GM19238 (cell line): ENCODE results near the gene ZER1.

ENCODE experiments used
- DNase-seq: peaks from one replicate; pipeline ENCODE4 v3.0.0; 2011; ENCODE audit warnings: low spot score; ENCODE audit not compliant: insufficient read length

Gene ZER1

GRCh38 chr9:128735373-128735772, 36.4 kb downstream of the ZER1 start:
- DNase-seq: no peak

- DNase-seq: no peak
These were observed 38.5 kb downstream of the ZER1 start for GRCh38 chr9:128733256-128733655.

DNA sequence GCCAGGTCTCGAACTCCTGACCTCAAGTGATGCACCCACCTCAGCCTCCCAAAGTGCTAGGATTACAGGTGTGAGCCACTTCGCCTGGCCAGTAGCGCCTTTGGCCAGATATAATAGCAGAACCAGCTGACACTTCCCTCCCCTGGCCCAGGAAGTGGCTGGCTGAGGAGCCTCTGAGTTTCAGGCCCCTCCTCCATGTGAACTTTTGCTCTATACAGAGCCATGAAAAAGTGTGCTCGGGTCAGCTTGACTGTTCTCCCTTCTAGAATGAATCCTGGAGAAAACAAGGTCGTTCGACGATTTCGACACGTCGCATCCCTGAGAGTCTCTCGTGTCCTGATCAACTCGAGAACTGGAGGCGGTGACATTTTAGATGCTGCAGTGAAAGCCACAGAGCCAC, 39.2 kb downstream of the ZER1 start:
- DNase-seq: no peak

DNA sequence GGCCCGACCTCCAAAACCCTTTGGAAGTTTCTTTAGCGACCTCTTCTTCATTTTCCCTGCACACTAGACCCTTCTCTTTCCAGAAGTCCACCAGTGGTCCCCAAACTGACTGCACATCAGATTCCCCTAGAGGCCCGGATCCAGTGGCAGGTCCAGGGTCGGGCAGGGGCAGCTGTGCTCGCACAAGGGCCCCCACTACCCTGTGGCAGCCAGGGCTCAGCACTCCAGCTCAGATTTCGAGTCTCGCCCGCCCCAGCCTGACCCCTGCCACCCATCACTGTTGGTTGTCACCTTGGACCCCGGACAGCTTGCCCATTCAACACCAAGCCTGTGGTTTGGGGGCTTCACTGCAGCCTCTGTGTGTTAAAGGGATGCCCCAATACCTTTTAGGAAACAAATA, 40.0 kb downstream of the ZER1 start:
- DNase-seq: no peak

DNA sequence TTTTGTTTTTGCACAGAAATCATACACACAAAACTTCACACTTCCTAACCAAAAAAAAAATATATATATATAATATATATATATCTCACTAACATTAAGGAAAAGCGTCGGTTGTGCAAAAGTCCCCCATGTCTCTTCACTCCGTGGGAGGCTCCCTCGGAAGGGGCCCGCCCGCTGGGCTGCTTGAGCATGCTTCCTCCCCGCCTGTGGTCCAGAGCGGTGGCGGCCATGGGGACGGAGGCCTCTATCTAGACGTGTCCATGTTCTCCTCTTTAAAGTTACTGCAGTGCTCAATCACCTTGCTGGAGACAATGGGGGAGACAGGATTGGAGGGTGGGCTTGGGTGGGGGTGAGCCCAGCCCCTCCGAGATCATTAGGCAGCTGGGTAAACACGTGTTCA, 40.6 kb downstream of the ZER1 start:
- DNase-seq: no peak

DNA sequence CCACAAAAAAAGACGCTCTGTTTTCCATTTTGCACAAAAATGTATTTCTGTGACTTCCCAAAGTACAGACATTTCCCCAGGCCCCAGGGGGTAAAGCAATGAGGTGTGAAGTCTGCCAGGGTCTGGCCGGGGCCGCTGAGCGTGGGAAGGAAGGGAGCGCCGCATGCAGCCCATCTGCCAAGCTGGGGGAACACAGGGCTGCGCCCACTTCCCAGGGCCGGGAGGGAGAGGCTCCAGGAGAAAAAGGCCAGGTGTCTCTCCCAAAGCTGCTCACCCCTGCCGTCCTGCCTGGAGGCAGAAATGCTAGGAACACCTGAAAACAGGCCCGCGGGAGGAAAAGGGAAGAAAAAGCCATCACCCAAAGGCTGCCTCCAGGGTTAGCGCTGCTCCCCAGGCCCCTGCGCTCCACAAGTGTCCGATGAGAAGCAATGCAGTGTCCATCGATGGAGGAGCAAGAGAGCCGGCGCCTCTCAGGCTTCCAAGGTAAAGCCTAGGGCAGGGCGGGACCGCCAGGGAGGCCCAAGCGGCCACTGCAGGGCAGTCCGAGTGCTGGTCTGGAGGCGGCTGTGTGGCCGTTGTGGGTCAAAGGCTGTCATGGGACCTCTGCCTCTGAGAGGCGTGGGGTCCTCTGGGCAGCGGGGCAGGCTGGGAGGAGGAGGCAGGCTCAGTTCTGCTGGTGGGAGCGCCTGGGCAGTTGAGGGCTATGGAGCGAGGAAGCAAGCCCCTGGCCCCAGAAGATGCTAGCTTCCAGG, 41.8 kb downstream of the ZER1 start:
- no peak for DNase-seq

- DNase-seq: no peak
These were observed 42.4 kb downstream of the ZER1 start for GRCh38 chr9:128729302-128729701.

GRCh38 chr9:128728298-128728697, 43.4 kb downstream of the ZER1 start:
- no peak for DNase-seq

DNA sequence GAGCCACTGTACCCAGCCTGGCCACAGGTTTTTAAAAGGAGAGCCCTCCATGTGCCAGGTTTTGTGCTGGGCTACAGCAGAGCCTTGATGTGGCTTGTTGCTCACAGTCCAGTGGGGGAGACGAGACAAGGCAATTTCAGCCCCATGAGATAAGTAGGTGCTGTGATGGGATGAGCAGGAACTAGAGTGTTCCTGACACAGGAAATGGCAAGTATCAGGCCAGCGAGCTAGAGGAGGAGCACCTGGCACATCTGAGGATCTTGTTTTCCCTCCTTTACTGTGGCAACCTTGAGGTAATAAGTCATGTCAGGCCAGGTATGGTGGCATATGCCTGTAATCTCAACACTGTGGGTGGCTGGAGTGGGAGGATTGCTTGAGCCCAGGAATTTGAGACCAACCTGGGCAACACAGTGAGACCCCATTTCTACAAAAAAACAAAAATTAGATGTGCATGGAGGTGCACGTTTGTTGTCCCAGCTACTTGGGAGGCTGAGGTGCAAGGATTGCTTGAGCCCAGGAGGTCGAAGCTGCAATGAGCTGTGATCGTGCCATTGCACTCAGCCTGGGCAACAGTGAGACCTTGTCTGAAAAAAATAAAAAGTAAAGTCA, 44.0 kb downstream of the ZER1 start:
- no peak for DNase-seq

DNA sequence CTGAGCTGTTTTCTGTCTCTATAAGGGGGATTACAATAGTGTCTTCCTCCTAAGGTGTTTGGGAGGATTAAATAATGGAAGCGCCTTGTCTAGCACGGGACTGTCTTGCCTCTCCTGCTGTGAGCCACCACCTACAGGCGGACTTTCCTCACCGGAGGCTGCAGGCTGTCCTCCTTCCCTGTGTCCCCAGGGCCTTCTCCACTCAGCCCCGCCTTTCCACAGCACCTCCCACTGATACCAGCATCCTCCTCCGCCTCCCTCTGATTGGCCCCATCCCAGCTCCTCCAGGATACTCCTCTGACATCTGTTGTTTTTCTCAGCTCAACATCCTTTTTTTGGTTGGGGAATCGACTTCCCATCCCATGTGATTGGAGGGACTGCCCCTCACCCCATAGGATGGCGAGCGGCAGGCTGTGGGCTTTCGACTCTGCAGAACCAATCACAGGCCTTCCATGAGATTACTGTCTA, 46.9 kb downstream of the ZER1 start:
- peak; percentile 62 for DNase-seq

DNA sequence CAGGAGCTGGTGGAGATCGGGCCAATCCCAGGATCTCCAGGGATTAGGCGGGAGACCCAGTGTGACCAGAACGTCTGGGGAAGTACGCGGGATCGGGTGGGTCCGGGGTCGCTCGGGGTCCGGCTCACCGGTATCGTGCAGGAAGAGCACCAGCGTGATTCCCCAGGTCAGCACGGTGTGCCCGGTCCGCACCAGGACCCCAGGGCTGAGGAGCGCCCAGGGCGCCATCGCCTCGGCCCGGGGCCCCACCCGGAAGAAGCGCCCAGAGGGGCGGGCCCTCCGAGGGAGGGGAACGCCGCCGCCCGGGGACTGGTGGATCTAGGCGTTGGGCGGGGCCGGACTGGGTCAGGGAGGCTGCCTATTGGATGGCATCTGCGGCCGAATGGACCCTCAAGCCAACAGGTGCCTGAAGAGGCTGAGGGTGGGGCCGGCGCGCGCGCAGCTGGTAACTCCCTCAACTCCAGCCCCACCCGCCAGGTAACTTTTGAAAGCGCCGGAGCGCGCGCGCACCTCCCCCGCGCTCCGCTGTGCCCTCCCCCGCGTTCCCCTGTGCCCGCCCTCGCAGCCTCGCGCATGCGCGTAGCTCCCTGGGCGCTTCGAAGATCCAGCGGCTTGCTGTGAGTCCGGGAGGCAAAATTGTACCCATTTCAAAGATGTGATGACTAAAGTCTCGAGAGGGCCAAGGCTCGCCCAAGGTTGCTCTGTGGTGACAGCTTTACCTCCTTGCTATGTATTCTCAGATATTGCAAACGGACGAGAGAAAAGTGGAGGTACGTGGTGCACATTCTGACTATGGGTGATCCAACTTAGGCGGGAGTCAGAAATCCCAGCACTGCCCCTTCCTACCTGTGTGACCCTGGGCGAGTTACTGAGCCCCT, 47.6 kb downstream of the ZER1 start, which contains the start of gene ZDHHC12:
Gene ZDHHC12 (minus strand): TSS at position 262 of the 878 bp plus-strand sequence. CDS start 34 bp downstream, at position 228.
- DNase-seq: peak; percentile 100

DNA sequence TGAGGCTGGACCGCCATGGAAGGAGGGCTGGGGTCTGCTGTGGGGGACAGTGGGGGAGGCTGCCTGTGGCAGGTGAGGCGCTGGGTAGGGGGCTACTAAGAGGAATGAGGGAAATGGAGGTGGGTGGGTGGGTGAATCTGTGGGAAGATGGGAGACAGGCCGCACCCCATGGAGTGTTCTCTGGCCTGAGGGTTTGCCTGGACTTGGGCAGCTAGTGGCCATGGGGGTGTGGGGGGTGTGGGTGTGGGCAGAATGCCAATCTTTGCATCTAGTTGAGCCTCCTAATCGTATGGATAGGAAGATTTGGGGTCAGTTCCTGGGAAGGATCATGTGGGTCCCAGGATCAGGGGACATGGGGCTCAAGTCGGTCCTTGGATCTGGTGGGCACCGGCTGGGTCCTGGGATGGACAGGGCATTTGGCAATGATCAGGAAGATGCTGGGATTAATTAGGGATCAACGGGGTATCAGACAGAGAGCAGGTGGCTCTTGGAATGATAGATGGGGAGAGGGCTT, 48.3 kb downstream of the ZER1 start:
- no peak for DNase-seq

DNA sequence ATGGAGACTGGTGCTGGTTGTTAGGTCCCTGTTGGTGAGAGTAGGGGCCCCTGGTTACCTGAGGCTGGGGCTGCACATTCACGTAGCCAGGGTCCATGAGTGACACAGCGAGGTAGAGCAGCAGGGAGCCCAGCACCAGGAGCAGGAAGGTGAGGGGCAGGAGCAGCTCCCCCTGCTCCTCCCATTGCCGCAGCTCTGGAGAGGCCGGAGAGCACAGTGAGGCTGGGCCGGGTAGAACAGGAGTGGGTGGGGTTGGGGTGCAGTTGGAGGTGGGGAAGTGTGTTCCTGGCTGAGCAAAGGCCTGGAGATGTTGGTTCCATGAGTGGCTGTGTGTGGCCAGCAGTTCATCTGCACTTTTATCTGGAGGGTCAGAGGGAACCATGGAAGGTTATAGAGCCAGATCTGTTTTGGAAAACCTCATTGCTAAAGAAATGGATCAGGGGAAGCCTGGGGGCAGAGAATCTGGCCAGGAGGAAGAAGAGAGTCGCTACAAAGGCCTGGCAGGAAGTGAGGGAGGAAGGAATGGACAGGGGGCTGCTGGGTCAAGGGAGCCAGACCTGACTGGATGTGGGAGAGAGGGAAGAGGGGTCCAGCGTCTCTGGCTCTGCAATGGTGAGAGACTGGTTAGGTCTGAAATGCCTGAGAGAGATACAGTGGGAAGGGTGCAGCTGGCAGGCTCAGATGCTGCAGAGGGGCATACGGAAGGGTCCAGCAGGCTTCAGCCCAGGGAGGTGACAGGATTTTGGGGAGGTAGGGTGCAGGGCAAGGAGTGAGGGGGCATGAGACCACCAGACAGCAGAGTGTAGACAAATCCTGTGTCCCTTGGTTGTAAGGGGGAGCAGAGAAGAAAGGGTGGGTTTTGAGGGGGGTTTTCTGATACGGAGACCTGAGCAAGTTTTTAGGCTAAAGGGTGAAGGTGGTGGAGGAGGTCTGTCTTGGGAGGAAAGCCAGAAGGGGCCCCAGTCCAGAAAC, 49.1 kb downstream of the ZER1 start:
- DNase-seq: no peak

GRCh38 chr9:128721487-128722010, 50.2 kb downstream of the ZER1 start:
- DNase-seq: no peak

- DNase-seq: no peak
These were observed 50.8 kb downstream of the ZER1 start for GRCh38 chr9:128720841-128721486.

DNA sequence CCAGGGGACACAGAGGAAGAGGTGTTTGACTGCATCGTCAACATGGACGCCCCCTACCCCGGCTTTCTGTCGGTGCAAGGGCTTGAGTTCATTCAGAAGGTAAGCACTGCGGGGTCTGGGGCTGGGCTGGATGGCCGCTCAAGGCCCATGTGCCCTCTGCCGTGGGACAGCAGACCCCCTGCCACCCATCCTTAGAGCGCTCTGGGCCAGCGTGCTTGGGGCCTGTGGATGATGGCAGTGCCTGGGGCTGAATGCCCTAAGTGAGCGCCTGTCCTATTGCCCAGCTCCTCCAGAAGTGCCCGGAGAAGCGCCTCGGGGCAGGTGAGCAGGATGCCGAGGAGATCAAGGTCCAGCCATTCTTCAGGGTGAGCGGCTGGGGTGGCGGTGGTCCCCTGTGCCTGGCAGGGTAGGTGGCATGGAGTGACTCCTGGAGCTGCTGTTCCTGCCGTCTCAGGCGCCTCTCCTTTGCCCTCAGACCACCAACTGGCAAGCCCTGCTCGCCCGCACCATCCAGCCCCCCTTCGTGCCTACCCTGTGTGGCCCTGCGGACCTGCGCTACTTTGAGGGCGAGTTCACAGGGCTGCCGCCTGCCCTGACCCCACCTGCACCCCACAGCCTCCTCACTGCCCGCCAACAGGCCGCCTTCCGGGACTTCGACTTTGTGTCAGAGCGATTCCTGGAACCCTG, 51.7 kb downstream of the ZER1 start:
- no peak for DNase-seq

GRCh38 chr9:128718475-128718874, 53.3 kb downstream of the ZER1 start:
- no peak for DNase-seq

GRCh38 chr9:128718047-128718446, 53.7 kb downstream of the ZER1 start:
- no peak for DNase-seq

DNA sequence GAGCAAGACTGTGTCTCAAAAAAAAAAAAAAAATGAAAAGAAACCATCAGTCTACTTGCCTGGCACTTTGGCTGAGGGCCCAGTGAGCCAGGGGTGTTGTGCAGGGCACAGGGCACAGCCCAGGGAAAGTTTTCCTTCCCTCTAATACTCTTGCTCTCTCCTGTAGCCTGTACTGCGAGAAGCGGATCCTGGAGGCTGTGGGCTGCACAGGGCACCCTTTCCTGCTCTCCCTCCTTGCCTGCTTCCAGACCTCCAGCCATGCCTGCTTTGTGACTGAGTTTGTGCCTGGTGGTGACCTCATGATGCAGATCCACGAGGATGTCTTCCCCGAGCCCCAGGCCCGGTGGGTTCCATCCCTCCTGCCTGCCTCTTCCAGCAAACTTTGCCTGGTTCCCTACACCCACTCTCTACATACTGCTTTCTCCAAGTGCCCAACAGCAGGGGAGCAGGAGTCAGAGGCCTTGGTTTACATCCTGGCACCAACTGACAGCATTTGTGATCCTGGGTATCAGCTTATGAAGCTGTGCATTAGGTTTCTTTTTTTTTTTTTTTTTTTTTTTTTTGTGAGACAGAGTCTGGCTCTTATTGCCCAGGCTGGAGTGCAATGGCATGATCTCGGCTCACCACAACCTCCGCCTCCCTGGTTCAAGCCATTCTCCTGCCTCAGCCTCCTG, 55.0 kb downstream of the ZER1 start:
- no peak for DNase-seq
